HG02642 (cell line): Measurements from ENCODE around the gene TMEM178A.

Source experiments
- ATAC-seq: cut with Tn5 transposase; IDR thresholded peaks from one replicate; pipeline ENCODE4 v1.9.1; 2021; ENCODE audit warnings: mild to moderate bottlenecking; ENCODE audit not compliant: unreplicated experiment, poor library complexity

TMEM178A gene

GRCh38 chr2:39673018-39673417 lies 7.3 kb downstream of the TMEM178A start:
- no peak for ATAC-seq

- ATAC-seq = no peak
Observed at GRCh38 chr2:39676342-39676741, 10.6 kb downstream of the TMEM178A start.

DNA sequence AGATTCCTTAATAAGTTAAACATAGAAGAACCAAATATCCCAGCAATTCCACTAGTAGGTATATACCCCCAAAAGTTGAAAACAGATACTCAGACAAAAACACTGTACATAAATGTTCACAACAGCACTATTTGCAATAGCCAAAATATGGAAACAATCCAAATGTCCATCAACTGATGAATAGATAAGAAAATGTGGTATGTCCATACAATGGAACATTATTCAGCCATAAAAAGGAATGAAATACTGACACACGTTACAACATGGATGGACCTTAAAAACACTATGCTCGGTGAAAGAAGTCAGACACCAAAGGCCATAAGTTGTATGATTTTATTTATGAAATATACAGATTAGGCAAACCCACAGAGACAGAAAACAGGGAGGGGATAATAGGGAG lies 12.5 kb downstream of the TMEM178A start:
- no peak for ATAC-seq

DNA sequence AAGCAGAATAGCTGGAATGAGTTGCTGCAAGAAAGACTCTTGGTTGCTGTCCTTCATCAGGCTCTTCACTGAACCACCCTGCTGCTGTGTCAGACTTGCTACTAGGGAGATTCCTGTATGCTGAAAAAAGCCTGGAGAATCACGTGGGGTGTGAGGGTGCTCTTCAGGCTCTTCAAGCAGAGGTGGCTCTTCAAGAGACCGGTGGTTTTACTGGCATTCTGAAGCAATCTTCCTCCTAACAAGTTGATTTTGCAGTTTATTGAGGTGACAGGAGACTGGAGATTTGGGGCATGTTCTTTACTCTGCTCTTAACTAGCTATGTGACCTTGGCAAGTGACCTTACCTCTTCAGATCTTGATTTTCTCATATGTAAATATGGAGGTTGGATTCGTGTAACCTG lies 14.1 kb downstream of the TMEM178A start:
- ATAC-seq = no peak

DNA sequence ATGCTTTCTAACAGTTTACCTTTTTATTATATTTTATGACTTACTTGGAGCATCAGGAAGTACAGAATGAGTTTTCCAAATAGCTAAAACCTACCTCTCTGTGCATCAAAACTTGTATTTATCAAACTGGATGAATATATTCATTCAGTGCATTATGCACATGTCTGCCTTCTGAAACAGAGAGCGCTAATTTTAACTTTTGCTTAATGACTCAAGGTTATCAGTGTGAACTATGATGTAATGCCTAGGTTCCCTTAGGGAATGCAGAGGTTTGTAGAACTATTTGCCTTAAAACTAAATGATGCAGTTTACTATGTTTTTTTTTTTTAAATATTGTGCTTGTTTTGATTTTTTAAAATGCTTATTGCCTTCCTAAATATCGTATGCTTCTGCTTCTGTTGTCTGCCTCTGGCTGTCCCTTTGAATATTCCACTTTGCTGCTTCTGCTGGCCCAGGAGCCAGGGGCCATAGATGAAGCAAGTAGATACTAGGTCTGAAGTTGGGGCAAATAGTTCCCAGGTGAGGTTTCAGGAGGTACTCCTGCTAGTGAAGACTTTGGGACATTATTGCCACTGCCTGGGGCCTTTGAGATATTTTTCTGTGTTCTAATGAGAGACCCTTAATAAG lies 16.5 kb downstream of the TMEM178A start:
- ATAC-seq = no peak

DNA sequence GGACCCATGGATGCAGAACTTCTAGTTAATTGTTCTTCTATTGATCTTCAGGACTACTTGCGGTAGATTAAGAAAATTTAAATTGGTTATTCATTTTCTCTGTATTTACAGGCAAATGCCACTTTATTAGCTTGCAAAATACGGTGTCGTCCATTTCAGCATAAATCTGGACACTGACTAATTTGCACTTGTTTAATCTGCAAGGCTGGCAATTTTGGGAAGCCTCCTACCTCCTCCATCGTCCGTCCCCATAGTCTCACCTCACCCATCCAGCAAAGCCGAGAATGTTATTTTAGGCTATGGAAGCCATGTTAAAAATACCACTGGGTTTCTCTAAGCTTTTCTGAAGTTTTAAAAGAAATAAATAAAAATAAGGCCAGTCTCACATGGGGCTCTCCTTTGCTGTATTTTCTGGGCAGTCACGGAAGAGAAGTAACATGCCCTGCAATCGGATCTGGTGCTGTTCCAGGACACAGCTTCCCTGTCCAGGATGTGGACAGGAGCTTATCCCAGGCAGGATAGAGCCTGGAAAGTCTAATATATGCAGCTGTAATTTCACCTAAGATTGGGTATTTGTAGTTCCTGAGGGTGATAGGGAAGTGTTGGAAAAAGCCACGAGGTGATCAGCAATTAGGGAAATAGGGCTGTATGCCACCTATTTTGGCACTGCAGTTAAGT lies 17.4 kb downstream of the TMEM178A start:
- ATAC-seq = no peak

DNA sequence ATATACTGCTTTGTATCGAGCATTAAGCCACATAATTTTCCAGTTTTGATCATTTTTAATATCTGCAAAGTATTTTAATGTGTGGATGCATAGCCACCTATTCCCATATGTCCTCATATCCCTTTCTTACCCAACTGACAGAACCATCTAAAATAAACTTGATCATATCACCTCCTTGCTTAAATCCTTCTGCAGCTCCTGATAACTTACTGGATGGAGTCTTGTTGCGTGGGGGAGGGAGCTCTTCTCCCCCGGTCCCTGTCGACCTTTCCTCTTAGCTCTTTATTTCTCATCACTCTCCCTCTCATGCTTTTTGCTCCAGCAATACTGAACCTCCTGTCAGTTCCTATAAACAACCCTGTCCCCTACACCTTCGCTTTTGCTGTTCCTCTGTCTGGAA lies 18.7 kb downstream of the TMEM178A start:
- ATAC-seq = no peak

DNA sequence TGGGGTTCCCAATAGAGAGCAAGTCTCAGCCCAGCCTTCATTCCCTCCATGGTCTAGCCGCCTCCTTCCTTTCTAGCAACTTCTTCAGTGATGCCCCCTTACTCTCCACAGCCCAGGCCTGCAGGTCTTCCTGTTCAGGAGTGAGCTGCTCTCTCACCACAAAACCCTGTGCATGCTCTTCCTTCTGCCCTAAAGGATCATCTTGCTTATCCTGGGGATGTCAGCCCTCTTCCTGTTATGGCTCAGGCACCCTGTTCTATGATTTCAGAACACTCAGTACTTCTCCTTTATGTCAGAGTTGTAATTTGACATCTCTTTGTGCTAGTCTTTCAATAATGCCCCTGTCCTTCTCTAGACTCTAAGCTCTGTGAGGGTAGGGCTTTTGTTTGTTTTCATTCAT lies 19.4 kb downstream of the TMEM178A start:
- ATAC-seq = no peak

- ATAC-seq = no peak
Observed at GRCh38 chr2:39686456-39686855, 20.7 kb downstream of the TMEM178A start.

DNA sequence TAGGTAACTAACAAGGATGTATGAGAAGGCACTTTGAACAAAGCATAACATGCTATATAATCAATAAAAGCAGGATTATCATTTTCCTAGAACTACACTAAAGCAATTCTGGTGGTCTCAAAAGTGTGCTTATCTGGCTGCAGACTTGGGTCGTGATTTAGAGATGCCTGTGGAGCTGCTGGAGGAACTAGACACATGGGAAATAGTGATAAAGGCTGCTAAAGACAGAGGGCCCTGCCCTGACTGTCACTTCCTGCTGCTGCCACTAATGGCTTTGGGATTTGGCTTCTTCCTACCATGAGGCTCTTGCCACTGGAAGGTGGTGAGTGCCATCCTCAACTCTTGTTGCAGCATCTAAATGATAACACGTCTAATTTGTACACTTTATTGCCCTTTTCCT lies 22.5 kb downstream of the TMEM178A start:
- no peak for ATAC-seq

- no peak for ATAC-seq
Observed at GRCh38 chr2:39689272-39689841, 23.6 kb downstream of the TMEM178A start.

DNA sequence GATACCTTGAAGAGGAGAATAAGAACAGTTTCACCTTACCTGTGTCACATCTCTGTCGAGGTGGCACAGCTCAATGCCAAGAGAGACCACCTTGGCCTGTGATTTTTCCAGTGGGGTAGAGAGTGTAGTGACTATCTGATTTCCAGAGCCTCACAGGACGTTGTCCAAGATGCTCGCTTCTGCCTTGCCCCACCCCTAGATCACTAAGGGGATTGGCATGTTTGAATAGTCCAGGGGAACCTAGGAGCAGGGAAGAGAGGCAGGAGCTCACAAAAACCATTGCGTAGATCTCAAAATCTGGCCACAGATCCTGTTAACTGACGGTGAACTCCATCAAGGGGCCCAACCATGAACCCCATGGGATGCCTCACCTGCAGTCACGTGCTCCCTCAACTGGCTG lies 24.2 kb downstream of the TMEM178A start:
- ATAC-seq = no peak

GRCh38 chr2:39693245-39693644 lies 27.5 kb downstream of the TMEM178A start:
- ATAC-seq = no peak

DNA sequence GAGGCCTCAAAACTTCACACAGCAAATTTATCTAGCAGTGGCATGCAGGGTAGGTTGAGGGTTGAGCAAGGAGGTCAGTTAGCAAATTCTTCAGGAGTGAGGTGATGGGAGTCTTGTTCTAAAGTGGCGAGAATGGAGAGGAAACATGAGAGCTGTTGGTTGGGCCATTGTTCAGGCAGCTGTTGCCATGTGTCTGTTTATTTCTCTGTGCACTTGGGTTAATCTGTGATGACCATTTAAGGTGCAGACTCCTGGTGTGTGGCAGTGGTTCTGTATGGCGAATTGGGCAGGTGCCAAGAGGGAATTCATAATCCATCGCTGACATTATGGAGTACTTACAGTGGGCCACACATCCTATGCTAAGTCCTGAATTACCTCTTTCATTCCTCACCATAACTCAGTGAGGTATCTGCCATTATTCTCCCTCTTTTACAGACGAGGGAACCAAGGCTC lies 30.4 kb downstream of the TMEM178A start:
- no peak for ATAC-seq

GRCh38 chr2:39696838-39697237 lies 31.1 kb downstream of the TMEM178A start:
- no peak for ATAC-seq

DNA sequence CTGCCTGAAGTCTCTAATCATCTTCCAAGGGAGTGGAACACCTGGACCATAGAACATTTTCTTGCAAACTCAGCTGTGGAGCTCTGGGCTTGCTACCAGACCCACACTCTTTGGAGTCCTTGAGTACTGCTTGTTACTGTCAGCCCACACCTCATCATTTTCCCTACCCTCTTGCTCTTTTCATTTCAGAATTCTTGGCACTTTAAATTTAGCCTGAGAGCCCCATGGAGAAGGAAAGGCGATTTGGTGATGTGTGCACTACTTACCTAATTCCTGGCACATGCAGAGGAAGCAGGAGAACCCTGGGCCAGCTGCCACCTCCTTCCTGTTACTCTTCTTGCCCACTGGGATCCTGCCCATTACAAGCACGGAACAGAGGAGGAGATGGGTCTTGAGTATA lies 31.7 kb downstream of the TMEM178A start:
- ATAC-seq = no peak

DNA sequence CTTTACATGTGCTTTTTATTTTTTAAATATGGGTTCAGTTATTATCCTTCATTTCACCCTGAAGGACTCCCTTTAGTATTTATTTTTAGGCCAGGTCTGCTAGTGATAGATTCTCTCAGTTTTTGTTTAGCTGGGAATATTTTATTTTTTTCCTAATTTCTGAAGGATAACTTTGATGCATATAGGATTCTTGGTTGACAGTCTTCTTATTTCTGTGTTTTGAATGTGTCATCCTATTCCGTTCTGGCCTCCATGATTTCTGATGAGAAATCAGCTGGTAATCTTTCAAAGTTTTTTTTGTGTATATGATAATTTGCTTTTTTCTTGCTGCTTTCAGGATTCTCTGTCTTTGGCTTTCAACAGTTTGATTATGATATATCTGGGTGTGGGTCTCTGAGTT lies 35.4 kb downstream of the TMEM178A start:
- ATAC-seq = no peak

DNA sequence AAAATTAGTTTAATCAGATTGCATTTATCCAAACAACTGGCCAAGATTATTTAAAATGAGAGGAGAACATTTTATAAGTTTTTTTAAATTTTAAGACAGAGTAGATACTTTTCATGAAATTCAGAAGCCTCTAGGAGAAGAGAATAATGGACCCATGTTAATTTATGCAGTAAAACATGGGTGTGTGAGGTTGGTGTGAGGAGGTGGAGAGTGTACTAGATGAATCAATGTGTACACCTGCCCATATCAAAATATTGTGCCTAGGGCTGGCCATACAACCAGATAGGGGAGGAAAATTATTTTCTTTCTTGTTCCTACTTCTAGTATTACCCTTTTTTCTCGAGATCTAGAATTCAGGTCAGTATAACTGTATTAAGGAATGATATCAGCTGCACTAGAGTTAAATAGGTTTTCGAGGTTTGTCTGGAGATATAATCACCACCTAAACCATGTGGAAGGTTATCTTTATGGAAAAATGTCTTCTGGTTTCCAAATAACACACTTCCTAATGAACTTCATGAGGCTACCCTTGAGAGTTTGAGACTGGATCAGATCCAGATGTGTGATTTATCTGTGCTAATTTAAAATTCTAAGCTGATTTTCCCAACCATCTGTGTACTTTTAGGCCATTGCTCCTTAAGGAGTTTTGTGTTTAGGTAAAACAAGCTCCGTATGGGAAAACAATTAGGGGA lies 37.6 kb downstream of the TMEM178A start:
- no peak for ATAC-seq

- no peak for ATAC-seq
Observed at GRCh38 chr2:39704540-39704939, 38.8 kb downstream of the TMEM178A start.

DNA sequence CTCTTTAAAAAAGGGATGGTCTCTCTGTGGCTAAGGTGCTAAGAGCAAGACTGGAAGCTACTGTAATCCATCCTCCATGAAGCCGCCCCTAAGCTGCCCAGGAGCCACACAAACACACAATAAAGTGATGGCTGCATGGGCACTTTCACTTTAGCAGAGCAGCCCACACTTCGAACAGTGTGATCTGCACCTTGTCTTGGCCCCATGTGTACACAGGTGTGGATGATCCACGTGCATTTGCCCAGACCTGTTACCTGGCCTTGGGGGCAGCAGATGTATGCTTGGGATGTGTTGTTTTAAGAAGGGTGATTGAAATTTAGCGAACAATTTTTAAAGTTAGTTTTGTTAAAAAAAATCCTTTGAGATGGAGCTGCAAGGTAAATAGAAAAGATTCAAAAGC lies 39.9 kb downstream of the TMEM178A start:
- no peak for ATAC-seq

- ATAC-seq = no peak
Observed at GRCh38 chr2:39706312-39706711, 40.6 kb downstream of the TMEM178A start.
